ENCODE data around the gene PDXP. TPM values are rescaled to one million over a fixed set of nuclear protein-coding genes. Genes with fewer than 3 reads are reported as not detected.

Gene PDXP
- total and polyA plus RNA-seq, 2 of the 13 experiments (the other 11 are each of a cell fraction or from before 2014, with no cell fraction given) = 58.2 to 70.6 TPM

DNA sequence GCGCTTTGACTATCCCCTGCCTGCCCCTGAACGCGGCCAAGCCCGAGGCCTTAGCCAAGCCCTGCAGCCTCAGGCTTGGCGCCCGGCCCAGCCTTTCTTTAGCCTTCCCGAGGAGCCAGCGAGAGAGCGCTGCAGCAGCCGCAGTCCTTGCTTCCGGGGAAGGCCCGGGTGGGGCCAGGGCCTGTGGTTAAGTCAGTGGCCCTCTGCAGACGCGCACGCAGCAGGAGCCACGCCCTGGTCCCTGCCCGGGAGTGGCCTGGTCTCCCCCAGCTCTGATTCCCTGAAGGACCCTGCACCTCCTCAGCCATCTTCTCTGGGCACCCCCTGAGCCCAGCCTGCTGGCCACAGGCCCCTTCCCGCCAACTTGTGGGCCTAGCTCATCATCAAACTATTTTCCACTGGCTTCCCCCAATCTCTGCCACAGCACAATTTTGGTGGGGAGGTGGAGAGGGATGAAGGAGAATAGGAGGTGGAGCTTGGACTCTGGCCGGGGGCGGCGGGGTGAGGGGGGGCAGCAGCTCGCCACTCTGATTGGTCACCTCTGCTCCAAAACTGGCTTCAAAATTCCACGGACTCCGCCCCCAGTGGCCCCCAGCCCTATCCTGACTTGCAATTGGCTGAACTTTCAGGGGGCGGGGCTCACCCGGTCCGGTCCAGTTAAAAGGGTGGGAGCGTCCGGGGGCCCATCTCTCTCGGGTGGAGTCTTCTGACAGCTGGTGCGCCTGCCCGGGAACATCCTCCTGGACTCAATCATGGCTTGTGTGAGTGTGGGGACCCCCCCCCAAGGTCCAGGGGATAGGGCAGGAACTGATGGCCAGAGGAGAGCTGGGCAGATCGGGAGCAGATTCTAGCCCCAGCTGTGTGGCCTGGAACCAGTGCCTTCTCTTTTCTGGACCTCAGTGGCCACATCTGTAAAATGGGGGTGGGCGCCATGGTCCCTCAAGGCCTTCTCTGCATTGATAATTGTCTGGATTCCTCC is 16.7 kb downstream of the PDXP start, which contains the start of gene LGALS1 (continued):
- TF ChIP-seq, protein P1, sequence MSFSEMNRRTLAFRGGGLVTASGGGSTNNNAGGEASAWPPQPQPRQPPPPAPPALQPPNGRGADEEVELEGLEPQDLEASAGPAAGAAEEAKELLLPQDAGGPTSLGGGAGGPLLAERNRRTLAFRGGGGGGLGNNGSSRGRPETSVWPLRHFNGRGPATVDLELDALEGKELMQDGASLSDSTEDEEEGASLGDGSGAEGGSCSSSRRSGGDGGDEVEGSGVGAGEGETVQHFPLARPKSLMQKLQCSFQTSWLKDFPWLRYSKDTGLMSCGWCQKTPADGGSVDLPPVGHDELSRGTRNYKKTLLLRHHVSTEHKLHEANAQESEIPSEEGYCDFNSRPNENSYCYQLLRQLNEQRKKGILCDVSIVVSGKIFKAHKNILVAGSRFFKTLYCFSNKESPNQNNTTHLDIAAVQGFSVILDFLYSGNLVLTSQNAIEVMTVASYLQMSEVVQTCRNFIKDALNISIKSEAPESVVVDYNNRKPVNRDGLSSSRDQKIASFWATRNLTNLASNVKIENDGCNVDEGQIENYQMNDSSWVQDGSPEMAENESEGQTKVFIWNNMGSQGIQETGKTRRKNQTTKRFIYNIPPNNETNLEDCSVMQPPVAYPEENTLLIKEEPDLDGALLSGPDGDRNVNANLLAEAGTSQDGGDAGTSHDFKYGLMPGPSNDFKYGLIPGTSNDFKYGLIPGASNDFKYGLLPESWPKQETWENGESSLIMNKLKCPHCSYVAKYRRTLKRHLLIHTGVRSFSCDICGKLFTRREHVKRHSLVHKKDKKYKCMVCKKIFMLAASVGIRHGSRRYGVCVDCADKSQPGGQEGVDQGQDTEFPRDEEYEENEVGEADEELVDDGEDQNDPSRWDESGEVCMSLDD (CRISPR knock-in tag; IDR thresholded peaks at IDR 0.05; ENCODE audit: borderline replicate concordance) = no peak; the same call in 1 of the 2 replicates
- TF ChIP-seq CREM (IDR thresholded peaks at IDR 0.05) (no peak), CREM (CRISPR knock-in tag; IDR thresholded peaks at IDR 0.05) (no peak), JUND (CRISPR knock-in tag; IDR thresholded peaks at IDR 0.05) (no peak), SALL2 (CRISPR knock-in tag; IDR thresholded peaks at IDR 0.05) (no peak), ERF (CRISPR knock-in tag; IDR thresholded peaks at IDR 0.05) (peak; percentile 15; the same call in 1 of the 2 replicates), NFYC (CRISPR knock-in tag; IDR thresholded peaks at IDR 0.05) (peak; percentile 83), YEATS2 (CRISPR knock-in tag; IDR thresholded peaks at IDR 0.05; ENCODE audit: borderline replicate concordance) (0 out of 2 replicates have a peak, but pooled peaks have one; percentile 17), HCFC1 (IDR thresholded peaks at IDR 0.05; ENCODE audit: low read depth, low read length) (no peak), GPN1 (CRISPR knock-in tag; IDR thresholded peaks at IDR 0.05; ENCODE audit: borderline replicate concordance) (no peak), ZC3H4 (CRISPR knock-in tag; IDR thresholded peaks at IDR 0.05; ENCODE audit: borderline replicate concordance) (no peak), NFYB (CRISPR knock-in tag; IDR thresholded peaks at IDR 0.05) (peak; percentile 84), ZNF383 (CRISPR knock-in tag; IDR thresholded peaks at IDR 0.05; ENCODE audit: borderline replicate concordance) (no peak), SMAD9 (CRISPR knock-in tag; IDR thresholded peaks at IDR 0.05) (no peak), ZNF746 (CRISPR knock-in tag; IDR thresholded peaks at IDR 0.05) (no peak), SAFB2 (CRISPR knock-in tag; IDR thresholded peaks at IDR 0.05; ENCODE audit: borderline replicate concordance, low read depth) (no peak), ZNF891 (CRISPR knock-in tag; IDR thresholded peaks at IDR 0.05) (no peak), ZNF468 (CRISPR knock-in tag; IDR thresholded peaks at IDR 0.05) (no peak)
- TF ChIP-seq, protein P2, sequence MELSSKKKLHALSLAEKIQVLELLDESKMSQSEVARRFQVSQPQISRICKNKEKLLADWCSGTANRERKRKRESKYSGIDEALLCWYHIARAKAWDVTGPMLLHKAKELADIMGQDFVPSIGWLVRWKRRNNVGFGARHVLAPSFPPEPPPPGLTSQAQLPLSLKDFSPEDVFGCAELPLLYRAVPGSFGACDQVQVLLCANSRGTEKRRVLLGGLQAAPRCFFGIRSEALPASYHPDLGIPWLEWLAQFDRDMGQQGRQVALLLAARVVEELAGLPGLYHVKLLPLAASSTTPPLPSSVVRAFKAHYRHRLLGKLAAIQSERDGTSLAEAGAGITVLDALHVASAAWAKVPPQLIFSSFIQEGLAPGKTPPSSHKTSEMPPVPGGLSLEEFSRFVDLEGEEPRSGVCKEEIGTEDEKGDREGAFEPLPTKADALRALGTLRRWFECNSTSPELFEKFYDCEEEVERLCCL (CRISPR knock-in tag; IDR thresholded peaks at IDR 0.05; ENCODE audit: borderline replicate concordance) = no peak
- TF ChIP-seq, protein P3, sequence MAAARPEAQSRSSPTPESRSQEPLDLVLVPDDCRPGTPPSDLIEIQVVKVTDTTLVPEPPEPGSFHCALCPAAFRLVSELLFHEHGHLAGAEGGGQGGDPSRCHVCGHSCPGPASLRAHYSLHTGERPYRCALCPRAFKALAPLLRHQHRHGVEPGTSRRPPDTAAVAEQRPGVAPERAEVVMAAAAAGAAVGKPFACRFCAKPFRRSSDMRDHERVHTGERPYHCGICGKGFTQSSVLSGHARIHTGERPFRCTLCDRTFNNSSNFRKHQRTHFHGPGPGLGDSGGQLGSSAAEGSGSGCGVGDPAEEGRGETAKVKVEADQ (CRISPR knock-in tag; IDR thresholded peaks at IDR 0.05; ENCODE audit: borderline replicate concordance) = no peak

All from HepG2 (cell line).